Endothelial cell of umbilical vein (primary cell): ENCODE results near the gene CSNK1G2. TPM values are rescaled to one million over a fixed set of nuclear protein-coding genes. Genes with fewer than 3 reads are reported as not detected.

Experiments used
- BruUV-seq: library from RNA; stranded (reverse); fragments of 400-500 nt; replicated peaks from 2 replicates; lab custom pipeline; 2021; lab: Mats Ljungman, UMichigan
- CTCF ChIA-PET: fragments of 300-600, 350-600 bp; sonication (Branson Sonifier 250); formaldehyde crosslinking; loops from one replicate; lab custom pipeline; 2021; ENCODE audit warnings: antibody characterized with exemption, inconsistent platforms; lab: Charles Lee
- POLR2A ChIA-PET: fragments of 300-600, 350-600 bp; sonication (Branson Sonifier 250); formaldehyde crosslinking; loops from one replicate; lab custom pipeline; 2021; ENCODE audit warnings: antibody characterized with exemption, inconsistent platforms; lab: Charles Lee
- DNase-seq: peaks from one replicate; pipeline ENCODE4 v3.0.0-alpha.2; 2011; ENCODE audit warnings: low read depth, low spot score
- FAIRE-seq: peaks from 2 replicates; lab custom pipeline; 2011; peaks lifted over from hg19 to GRCh38; lab: Jason Lieb, UNC
- H2AFZ ChIP-seq: 2 replicates; pipeline ENCODE4 v1.6.0; 2012; ENCODE audit warnings: low read depth, low read length, control low read depth, inconsistent platforms
- H3K27ac ChIP-seq: 2 replicates; pipeline ENCODE4 v1.5.1; 2011; ENCODE audit warnings: low read depth, mild to moderate bottlenecking, control low read depth, low read length, moderate library complexity; ENCODE audit not compliant: insufficient read depth
- H3K27me3 ChIP-seq, 2 experiments: 2 replicates each; pipeline versions ENCODE4 v1.6.0 to v1.6.1; 2011; ENCODE audit warnings: low read length in 2 of 2, mixed read lengths in 1 of 2; ENCODE audit not compliant: control insufficient read depth in 2 of 2, insufficient read depth in 2 of 2
- H3K36me3 ChIP-seq, 2 experiments: 2 replicates in 1 of 2; 3 replicates in 1 of 2; pipeline ENCODE4 v1.5.1; 2011; ENCODE audit warnings: low read length in 2 of 2, mild to moderate bottlenecking in 1 of 2, moderate library complexity in 1 of 2; ENCODE audit not compliant: control insufficient read depth in 2 of 2, insufficient read depth in 2 of 2; ENCODE audit errors: extremely low read depth in 1 of 2
- H3K4me1 ChIP-seq: 3 replicates; pipeline ENCODE4 v1.5.1; 2011; ENCODE audit warnings: mild to moderate bottlenecking, low read length; ENCODE audit not compliant: control insufficient read depth, insufficient read depth; ENCODE audit errors: extremely low read depth
- H3K4me2 ChIP-seq: 2 replicates; pipeline ENCODE4 v1.6.1; 2011; ENCODE audit warnings: low read length, control low read depth, mixed read lengths; ENCODE audit not compliant: insufficient read depth
- H3K4me3 ChIP-seq, 3 experiments: fragments of 200-600 bp in 1 of 3; sonication (generic), shearing (Covaris generic) in 1 of 3; replicated peaks in 1 of 3; 2 replicates each; pipeline ENCODE4 v1.5.1; 2011 to 2016; ENCODE audit warnings: control low read depth in 3 of 3, low read length in 3 of 3, mild to moderate bottlenecking in 2 of 3, inconsistent platforms in 1 of 3, low read depth in 1 of 3, moderate library complexity in 1 of 3; ENCODE audit not compliant: insufficient read depth in 1 of 3
- H3K79me2 ChIP-seq: 2 replicates; pipeline ENCODE4 v1.6.0; 2012; ENCODE audit warnings: low read length, inconsistent platforms; ENCODE audit not compliant: control insufficient read depth, insufficient read depth
- H3K9ac ChIP-seq: replicated peaks from 2 replicates; pipeline ENCODE3; 2011; ENCODE audit warnings: low read length, control low read depth; ENCODE audit not compliant: insufficient read depth; ENCODE audit errors: extremely low read depth
- H3K9me1 ChIP-seq: replicated peaks from 3 replicates; pipeline ENCODE4 v1.6.0; 2011; ENCODE audit warnings: mild to moderate bottlenecking, low read length; ENCODE audit not compliant: control insufficient read depth, insufficient read depth; ENCODE audit errors: extremely low read depth
- H3K9me3 ChIP-seq: replicated peaks from 2 replicates; pipeline ENCODE4 v1.5.1; 2012; ENCODE audit warnings: low read length, inconsistent platforms; ENCODE audit not compliant: control insufficient read depth, insufficient read depth
- H4K20me1 ChIP-seq: replicated peaks from 2 replicates; pipeline ENCODE3; 2011; ENCODE audit warnings: mild to moderate bottlenecking, low read length; ENCODE audit not compliant: control insufficient read depth, insufficient read depth; ENCODE audit errors: extremely low read depth
- CTCF ChIP-seq, 2 donors: IDR thresholded peaks; 1 replicate in 1 of 2; 2 replicates in 1 of 2; pipeline ENCODE4 v1.5.1; 2011; ENCODE audit warnings: low read length in 2 of 2, mild to moderate bottlenecking in 2 of 2, moderate library complexity in 2 of 2, control low read depth in 1 of 2, inconsistent platforms in 1 of 2, low read depth in 1 of 2; ENCODE audit not compliant: insufficient read depth in 1 of 2; ENCODE audit errors: extremely low read depth in 1 of 2
- EZH2 ChIP-seq: IDR thresholded peaks from 2 replicates; pipeline ENCODE4 v1.6.1; 2012; ENCODE audit warnings: borderline replicate concordance, low read depth, mild to moderate bottlenecking, moderate library complexity, low read length, inconsistent platforms; ENCODE audit not compliant: severe bottlenecking
- FOS ChIP-seq: IDR thresholded peaks from 2 replicates; pipeline ENCODE4 v1.6.1; 2011; ENCODE audit warnings: mild to moderate bottlenecking, low read length, moderate library complexity, borderline replicate concordance; ENCODE audit not compliant: insufficient read depth
- GATA2 ChIP-seq: IDR thresholded peaks from 2 replicates; pipeline ENCODE4 v1.7.0; 2011; ENCODE audit warnings: low read depth, mild to moderate bottlenecking, moderate library complexity, mixed read lengths, low read length; ENCODE audit not compliant: insufficient read length, insufficient read depth
- JUN ChIP-seq: IDR thresholded peaks from 2 replicates; pipeline ENCODE4 v1.6.1; 2011; ENCODE audit warnings: borderline replicate concordance, low read depth; ENCODE audit not compliant: insufficient read length, insufficient read depth
- MYC ChIP-seq: IDR thresholded peaks from one replicate; pipeline ENCODE4 v1.6.1; 2011; ENCODE audit warnings: mild to moderate bottlenecking, low read depth, low read length
- POLR2A ChIP-seq: IDR thresholded peaks from 2 replicates; pipeline ENCODE4 v1.6.1; 2012; ENCODE audit warnings: low read depth, mild to moderate bottlenecking, control low read depth, low read length
- POLR2AphosphoS5 ChIP-seq: IDR thresholded peaks from 2 replicates; pipeline ENCODE4 v1.6.1; 2012; ENCODE audit warnings: low read depth, mild to moderate bottlenecking, control low read depth, low read length, moderate library complexity; ENCODE audit not compliant: insufficient read depth
- dilution Hi-C: fragments of 300-500 bp; cut with MboI; formaldehyde crosslinking; loops from one replicate; pipeline ENCODE4 v1.15.0; 2019; ENCODE audit warnings: low sequenced_read_pairs; ENCODE audit not compliant: extremely low pct_ligation_motif_present
- intact Hi-C: fragments of 100-400 bp; cut with micrococcal nuclease; formaldehyde crosslinking; loops from one replicate; pipeline ENCODE4 v1.10.0; 2022
- polyA plus RNA-seq, 4 experiments: library from polyadenylated mRNA; depleted of rRNA in 3 of 4; stranded (reverse) in 3 of 4; unstranded in 1 of 4; fragments of >200 nt; gene quantifications; 2 replicates each; pipeline versions ENCODE4 v1.2.1 to v1.2.3, GENCODE V29; 2011 to 2012; ENCODE audit warnings: missing spikeins in 1 of 4
- total RNA-seq: library from RNA; stranded (reverse); gene quantifications from 2 replicates; pipeline ENCODE4 v1.2.3, GENCODE V29; 2021
- TF ChIP-seq, protein P1 (sequence below): IDR thresholded peaks from 2 replicates; pipeline ENCODE4 v1.6.1; 2011; ENCODE audit not compliant: insufficient read depth, insufficient read length

Gene CSNK1G2
- total and polyA plus RNA-seq, 2 donors (not counting 3 experiments of a cell fraction or from before 2014, with no cell fraction given) = 96.6 to 110 TPM

DNA sequence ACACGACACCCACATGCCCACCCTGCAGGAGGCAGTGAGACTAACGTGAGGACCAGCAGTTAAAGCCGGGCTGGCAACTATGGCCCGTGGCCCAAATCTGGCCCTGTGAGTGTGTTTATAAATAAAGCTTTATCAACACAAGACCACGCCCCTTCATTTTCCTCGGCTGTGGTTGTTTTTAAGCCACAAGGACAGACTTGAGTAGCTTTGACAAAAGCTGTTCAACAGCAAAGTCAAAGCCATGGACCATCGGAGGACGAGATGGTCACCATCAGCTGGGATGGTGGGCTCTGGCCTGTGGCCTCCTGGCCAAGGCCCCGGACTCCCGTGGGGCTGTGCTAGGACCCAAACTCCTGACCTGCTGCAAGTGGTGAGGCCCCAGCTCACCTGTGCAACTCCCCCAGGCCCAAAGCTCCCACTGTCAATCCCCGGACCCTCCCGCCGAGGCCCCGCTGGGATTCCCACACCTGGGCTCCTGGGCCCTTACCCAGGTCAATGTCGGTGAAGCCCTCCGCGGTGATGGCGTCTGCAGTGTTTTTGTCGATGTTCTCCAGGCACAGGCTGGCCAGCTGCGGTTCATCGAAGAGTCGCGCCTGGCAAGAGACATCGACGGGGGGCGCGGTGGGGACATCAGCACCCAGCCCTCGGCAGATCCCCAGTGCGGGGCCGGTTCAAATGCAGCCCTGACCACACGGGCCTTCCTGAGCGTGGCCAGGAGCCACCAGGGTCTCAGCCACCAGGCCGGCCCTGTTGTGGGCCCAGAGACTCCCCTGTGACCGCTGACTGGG is 49.5 kb downstream of the CSNK1G2 start:
- Histone ChIP-seq H3K9me3 (no peaks in the 10 kb centered on the region), H3K27ac (no peak overlapping the region), H4K20me1 (no peaks in the 10 kb centered on the region), H3K79me2 (no peaks in the 10 kb centered on the region), H3K4me2 (no peak overlapping the region), H2AFZ (no peak overlapping the region), H3K4me3 (no peak overlapping the region), H3K36me3 (peaks cover 7 to 35% of the 10 kb centered on the region in 2 experiments), H3K9ac (no peak overlapping the region), H3K27me3 (no peaks in the 10 kb centered on the region), H3K9me1 (no peaks in the 10 kb centered on the region), H3K4me1 (no peaks in the 10 kb centered on the region)
- intact Hi-C loops (no loop called here), dilution Hi-C loops (no loop called here)
- TF ChIP-seq, protein P1, sequence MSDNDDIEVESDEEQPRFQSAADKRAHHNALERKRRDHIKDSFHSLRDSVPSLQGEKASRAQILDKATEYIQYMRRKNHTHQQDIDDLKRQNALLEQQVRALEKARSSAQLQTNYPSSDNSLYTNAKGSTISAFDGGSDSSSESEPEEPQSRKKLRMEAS = no peak
- TF ChIP-seq GATA2 (no peak), MYC (no peak), POLR2AphosphoS5 (no peak), JUN (no peak), POLR2A (no peak), CTCF (IDR thresholded peaks at IDR 0.05; ENCODE audit: extremely low read depth in 1 of 2, insufficient read depth in 1 of 2, low read depth in 1 of 2, low read length in 2 of 2) (no peak), EZH2 (no peak), FOS (no peak)
- ChIA-PET POLR2A (no interaction called here), CTCF (interaction anchor here (1.4 kb wide), 1 partner anchor 71 kb away, joined by 3 read pairs; no protein-coding TSS in a partner anchor)
- FAIRE-seq (no peak), DNase-seq (no peak)
- no TSS peak for BruUV-seq
